Activated gamma-delta T cell treated with anti-CD3 and anti-CD28 coated beads, Interleukin-2, amount 50 U/mL, for 16 hours (primary cell): Measurements from ENCODE around the gene MYH10.
"Not testable (repeated sequence)": the region's sequence is repeated elsewhere in the genome, so short reads cannot be mapped to it uniquely, and the experiment has no call there.

Experiments used
- DNase-seq: peaks from one replicate; pipeline ENCODE4 v3.0.0-alpha.2; 2020; ENCODE audit warnings: low read depth

Gene MYH10

GRCh38 chr17:8556074-8556473 lies 74.5 kb downstream of the MYH10 start:
- DNase-seq: no peak

DNA sequence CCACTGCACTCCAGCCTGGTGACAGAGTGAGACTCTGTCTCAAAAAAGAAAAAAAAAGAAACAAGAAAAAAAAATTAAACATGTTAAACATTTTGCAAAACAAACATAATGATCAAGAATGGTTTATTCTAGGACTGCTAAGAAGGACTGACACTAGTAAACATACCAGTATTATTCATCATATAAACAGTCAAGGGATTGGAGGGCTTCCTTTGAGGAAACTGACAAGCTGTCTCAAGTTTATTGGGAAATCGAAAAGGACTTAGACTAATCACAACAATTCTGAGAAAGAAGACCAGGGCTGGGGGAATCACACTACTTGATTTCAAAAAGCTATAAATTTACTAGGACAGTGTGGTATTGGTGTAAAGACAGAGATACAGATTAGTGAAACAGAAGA lies 75.5 kb downstream of the MYH10 start:
- DNase-seq: no peak

GRCh38 chr17:8552577-8553320 lies 77.8 kb downstream of the MYH10 start:
- DNase-seq: no peak

- no peak for DNase-seq
These were observed 87.7 kb downstream of the MYH10 start for GRCh38 chr17:8542599-8543502.

GRCh38 chr17:8539976-8540375 lies 90.5 kb downstream of the MYH10 start:
- not testable (repeated sequence) for DNase-seq

DNA sequence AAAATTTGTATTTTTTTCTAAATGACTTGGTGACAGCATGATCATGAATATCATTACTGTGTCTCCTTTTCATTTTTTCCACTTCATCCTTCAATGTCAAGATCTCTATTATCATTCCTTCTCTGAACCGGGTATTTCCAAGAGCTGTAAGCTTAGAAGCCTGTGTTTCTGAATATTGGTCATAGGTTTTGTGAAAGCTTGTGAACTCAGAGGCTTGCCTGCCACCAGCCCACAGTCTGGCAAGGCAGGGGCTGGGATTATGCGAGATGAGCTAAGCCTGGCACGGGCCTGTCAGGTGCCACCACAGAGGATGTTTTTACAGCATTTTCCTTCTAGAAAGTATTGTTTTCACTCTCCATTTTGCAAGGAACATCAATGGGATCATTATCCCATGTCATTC lies 92.8 kb downstream of the MYH10 start:
- DNase-seq: no peak

- DNase-seq: no peak
These were observed 95.9 kb downstream of the MYH10 start for GRCh38 chr17:8534498-8535188.

GRCh38 chr17:8532021-8532420 lies 98.5 kb downstream of the MYH10 start:
- DNase-seq: no peak

DNA sequence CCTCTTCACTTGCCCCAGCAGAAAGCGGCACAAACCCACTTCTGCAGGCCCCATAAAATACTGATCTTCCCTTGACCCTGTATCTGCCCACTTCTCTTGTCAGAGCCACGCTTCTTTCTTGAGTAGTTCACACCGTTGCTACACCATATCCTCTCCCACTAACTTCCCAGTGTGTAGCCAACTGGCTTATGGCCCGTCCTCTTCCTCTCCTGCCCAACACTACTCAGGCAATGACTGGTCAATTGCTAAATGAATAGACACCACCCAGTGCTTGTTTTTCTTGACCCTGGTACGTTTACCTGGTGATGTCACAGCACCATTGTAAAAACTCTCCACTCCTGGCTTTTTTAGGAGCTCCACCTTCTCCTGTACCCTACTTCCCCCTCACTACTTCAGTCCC lies 107.9 kb downstream of the MYH10 start:
- DNase-seq: no peak

DNA sequence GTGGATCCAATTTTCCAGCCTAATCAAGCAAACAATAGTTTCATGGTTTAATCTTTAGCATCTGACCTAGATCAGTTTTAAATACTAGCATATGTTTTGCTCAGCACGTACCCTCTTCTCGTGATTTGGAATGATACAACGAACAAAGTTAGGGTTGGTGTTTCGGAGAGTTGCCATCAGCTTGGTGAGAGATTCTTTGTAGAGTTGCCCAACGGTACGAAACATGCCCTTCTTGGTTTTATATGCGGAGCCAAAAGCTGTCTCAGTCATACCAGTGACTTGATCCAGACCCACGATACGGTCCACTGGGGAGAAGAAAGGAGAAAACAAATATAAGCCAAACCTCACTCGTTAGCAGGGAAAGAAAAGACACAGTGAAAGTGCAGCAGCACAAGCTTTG lies 109.5 kb downstream of the MYH10 start:
- DNase-seq: no peak

- DNase-seq: no peak
These were observed 111.7 kb downstream of the MYH10 start for GRCh38 chr17:8518850-8519249.

- DNase-seq: no peak
These were observed 112.2 kb downstream of the MYH10 start for GRCh38 chr17:8518326-8518725.

- DNase-seq: no peak
These were observed 115.7 kb downstream of the MYH10 start for GRCh38 chr17:8514801-8515200.

GRCh38 chr17:8506145-8506544 lies 124.4 kb downstream of the MYH10 start:
- DNase-seq: no peak

- no peak for DNase-seq
These were observed 125.9 kb downstream of the MYH10 start for GRCh38 chr17:8504460-8505207.

GRCh38 chr17:8503807-8504206 lies 126.7 kb downstream of the MYH10 start:
- no peak for DNase-seq

- DNase-seq: no peak
These were observed 127.2 kb downstream of the MYH10 start for GRCh38 chr17:8503368-8503767.

- DNase-seq: no peak
These were observed 128.4 kb downstream of the MYH10 start for GRCh38 chr17:8502126-8502525.

- no peak for DNase-seq
These were observed 129.9 kb downstream of the MYH10 start for GRCh38 chr17:8500609-8501008.

DNA sequence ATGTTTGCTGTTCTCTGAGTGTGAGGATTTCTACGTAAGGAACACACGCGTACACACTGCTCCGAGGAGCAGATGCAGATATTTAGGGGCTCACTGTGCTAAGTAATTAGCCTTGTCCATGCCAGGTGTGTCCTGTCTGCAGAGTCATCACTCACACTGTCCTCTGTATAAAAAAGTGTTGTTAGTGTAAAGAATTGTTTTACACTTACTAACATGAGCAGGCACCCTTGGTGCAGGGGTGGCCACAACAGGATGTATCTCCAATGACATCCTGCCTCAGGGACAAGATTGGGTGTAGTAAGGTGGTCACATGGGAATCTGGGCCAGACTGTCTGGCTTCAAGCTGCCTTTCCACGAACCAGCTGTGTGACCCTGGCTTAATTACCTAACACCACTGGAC lies 130.9 kb downstream of the MYH10 start:
- no peak for DNase-seq

DNA sequence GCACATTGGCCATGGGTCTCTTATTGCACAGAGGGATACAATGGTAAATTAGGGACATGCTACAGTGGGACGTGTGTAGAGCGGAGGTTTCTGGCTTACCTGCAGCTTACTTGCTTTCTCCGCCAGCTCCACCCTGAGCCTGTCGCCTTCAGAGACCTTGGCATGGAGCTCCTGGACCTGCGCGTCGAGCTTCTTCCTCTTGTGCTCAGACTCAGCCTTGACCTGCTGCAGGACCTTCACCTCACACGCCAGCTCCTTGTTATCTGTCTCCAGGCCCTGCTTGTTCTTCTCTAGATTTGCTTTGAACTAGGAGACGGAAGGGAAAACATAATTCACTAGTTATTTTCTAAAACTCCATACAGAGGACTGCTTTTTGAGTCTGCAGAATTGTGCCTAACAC lies 131.4 kb downstream of the MYH10 start:
- no peak for DNase-seq

GRCh38 chr17:8496081-8496480 lies 134.4 kb downstream of the MYH10 start:
- no peak for DNase-seq
